Nucleus accumbens (tissue), 56 donors: ENCODE results near the gene CACYBP.
A peak's percentile ranks its signal among the peaks of the same experiment; 100 is the strongest.

ENCODE experiments used
- DNase-seq, 56 donors: peaks; one replicate each; lab custom pipeline; 2025; lab: John Stamatoyannopoulos, UW

CACYBP gene

DNA sequence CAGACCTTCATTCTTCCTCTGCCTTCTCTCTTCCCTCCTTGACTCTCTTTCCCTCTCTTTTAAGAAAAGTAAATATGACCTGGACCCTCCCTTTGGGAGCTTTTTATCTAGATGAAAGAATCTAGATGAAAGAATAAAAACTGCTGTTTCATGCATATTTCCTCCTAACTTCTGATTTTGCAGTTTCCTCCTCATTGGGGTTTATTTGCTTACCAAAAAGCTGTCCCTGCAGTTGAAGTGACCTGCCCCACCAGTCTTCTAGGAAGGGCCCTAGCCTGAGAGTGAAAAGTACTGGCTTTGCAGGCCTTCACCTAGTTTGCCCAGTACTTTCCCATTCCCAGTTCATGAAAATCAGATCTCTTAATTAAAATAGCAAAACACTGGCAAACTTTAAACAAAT lies 28.3 kb upstream of the CACYBP start:
- DNase-seq, result no peak

- no peak for DNase-seq
Observed at GRCh38 chr1:174971902-174972301, 27.8 kb upstream of the CACYBP start.

- peak in 1 of 56 donors; percentile 5 for DNase-seq
Observed at GRCh38 chr1:174974711-174975119, 25.0 kb upstream of the CACYBP start.

- no peak for DNase-seq
Observed at GRCh38 chr1:174975764-174976163, 24.0 kb upstream of the CACYBP start.

DNA sequence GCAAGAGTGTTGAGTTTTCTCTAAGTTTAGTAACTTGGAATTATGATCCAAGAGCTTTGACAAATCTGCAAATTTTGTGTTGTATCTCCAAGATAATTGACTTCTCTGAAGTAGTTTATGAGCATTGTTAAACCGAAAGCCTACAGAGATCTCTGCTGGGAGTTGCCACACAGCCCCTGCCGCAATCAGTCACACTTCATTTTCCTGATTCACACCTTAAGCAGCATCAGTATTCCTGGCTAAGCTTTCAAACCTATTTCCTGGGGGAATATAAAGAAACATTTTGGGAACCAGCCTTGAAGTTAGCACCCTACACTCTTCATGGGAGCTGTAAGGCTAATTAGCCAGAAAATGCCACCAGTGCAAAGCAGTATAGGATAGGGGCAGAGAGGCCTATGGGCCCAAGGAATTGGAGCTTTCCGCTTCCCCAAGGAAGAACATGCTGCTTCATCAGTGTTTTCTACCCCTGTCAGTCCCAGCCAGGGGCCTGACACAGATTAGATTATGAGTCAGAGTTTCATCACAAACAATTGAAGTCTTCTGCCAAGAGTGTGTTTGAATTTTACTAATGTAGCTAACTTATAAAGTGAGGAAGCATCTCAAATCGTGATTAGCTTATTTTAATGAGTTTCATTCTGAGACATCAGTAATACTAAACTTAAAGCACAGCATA lies 23.2 kb upstream of the CACYBP start:
- DNase-seq, result peak in 3 of 56 donors; percentile 7 to 36 (median 20)

GRCh38 chr1:174982971-174983689 lies 16.6 kb upstream of the CACYBP start:
- peak in 2 of 56 donors; percentile 27 to 32 for DNase-seq

DNA sequence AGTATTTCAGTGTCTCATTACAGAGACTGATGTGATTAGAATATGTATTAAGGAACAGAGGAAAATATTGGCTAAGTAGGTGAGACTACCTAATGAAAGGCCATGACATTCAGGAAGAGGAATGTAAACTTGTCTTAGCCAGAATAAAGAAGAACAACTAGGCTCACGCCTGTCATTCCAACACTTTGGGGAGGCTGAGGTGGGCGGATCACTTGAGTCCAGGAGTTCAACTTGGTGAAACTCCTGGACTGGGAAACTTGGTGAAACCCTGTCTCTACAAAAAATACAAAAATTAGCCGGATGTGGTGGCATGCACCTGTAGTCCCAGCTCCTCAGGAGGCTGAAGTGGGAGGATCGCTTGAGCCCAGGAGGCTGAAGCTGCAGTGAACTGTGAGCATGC lies 14.8 kb upstream of the CACYBP start:
- no peak for DNase-seq

DNA sequence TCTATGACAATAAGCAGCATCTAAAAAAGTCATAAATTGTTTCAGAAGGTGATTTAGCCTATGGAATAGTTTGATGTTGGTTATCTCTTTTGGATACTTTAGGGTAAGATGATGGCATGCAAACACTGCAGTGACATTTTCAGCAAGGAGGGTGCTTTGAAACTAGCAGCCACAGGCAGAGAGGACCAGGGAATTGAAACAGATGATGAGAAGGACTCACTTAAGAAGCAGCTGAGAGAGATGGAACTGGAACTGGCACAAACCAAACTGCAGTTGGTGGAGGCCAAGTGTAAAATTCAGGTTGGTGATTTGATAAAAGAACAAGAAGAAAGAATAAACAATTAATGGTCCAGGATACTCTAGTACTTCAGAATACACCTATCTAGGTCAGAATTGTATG lies 11.2 kb upstream of the CACYBP start:
- DNase-seq, result no peak

DNA sequence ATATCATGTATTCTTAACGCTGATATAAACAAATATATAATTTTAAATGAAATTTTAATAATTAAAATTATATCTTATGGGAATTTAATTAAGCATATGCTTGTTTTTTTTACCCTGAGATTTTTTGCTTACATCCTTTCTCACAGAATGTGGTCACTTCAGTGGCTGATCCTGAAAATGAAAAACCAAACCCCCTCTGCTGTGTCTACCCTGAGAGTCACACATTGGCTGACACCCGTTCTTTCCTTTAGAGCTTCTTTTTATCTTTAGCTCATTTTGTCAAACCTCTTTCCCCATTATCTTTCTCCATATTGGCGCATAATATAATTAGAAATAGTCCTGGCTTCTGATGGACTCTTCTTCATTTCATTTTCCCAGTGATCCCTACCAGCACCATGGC lies 10.8 kb upstream of the CACYBP start:
- no peak for DNase-seq

GRCh38 chr1:174989536-174990220 lies 10.1 kb upstream of the CACYBP start:
- peak in 1 of 56 donors; percentile 5 for DNase-seq

DNA sequence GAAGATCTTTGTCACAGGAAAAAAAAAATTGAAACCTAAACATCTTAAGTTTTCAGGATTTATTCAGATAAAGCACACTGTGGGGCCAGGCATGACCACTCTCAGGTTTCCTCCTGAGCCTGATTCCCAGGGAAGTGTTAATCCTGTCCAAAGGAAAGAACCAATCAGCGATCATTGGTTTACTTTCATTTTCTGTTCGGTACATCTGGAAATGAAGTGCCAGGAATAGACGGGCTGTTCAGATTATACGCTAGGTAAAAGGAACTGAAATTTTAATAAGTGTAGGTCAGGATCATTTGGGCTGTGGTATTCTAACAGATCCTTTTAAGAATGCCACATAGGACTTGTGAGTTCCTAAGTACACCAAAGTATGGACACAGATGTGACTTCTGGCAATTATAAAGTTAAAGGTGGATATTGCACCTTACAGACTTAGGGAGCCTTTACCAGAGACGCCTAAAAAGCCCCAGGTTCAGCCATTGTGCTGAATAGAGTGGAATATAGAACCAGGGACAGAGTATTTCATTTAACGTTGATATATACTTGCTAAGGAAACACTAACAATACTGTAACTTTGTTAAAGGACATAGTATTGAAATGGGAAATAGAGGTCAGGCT lies 9.3 kb upstream of the CACYBP start:
- DNase-seq, result no peak

GRCh38 chr1:174991473-174991872 lies 8.3 kb upstream of the CACYBP start:
- no peak for DNase-seq

DNA sequence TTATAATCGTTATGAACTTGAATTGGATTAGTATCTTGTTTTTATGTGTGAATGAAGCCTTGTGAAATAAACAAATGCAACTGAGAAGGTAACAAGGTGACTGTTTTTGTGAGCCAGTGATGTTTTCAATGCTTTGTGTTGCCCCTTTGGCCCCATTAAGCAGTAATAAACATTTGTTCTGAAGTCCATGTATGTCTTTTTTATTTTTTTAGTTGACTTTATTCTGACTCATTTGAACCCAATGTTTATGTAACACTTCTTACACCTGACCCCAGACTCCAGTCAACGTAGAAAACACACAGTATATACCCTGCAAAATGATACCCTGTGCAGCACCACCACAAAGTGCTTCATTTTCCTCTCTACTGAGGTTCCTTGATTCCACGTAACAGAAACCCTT lies 4.6 kb upstream of the CACYBP start:
- DNase-seq, result no peak

DNA sequence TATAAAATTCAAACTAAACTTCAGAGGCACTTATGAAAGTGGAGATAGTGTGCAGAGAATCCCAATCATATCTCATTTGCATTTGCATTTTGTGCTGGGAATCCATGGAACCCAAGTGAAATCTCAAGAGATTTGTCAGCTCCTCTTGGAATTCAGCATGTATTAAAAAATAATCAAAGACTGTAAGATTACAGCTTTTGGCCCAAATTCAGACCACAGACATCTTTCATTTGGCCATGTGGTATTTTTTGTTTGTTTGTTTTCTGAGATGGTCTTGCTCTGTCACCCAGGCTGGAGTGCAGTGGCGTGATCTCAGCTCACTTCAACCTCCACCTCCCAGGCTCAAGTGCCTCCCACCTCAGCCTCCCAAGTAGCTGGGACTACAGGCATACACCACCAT lies 3.8 kb upstream of the CACYBP start:
- DNase-seq, result no peak

GRCh38 chr1:174996476-174996875 lies 3.3 kb upstream of the CACYBP start:
- DNase-seq, result no peak

GRCh38 chr1:174997041-174997440 lies 2.7 kb upstream of the CACYBP start:
- DNase-seq, result no peak

DNA sequence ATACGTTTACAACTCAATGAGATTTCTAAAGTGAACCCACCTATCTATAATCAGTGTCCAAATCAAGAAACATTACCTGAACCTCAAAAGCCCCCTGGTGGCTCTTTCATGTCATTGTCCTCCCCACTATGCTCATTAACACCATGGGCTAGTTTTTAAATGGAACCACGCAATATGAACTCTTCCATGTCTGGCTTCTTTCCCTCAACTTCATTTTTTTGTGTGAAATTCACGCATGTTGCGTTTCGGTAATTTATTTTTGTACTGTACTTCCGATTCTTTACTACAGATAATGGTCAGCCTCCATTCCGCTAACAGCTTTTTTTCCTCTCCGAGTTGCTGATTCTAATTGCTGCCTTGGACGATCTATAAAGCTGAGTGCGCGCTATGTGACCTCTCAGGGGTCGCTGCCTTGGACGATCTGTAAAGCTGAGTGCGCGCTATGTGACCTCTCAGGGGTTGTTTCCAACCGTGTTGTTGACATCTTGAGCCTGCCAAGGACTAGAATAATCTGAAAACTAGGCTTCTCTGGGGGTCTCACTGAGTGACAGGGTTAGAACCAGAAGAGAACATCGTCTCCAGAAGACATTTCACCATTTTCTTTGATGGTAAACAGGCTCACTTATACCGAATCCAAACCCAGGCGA lies 1.1 kb upstream of the CACYBP start:
- DNase-seq, result peak in 17 of 56 donors; percentile 17 to 64 (median 37)

DNA sequence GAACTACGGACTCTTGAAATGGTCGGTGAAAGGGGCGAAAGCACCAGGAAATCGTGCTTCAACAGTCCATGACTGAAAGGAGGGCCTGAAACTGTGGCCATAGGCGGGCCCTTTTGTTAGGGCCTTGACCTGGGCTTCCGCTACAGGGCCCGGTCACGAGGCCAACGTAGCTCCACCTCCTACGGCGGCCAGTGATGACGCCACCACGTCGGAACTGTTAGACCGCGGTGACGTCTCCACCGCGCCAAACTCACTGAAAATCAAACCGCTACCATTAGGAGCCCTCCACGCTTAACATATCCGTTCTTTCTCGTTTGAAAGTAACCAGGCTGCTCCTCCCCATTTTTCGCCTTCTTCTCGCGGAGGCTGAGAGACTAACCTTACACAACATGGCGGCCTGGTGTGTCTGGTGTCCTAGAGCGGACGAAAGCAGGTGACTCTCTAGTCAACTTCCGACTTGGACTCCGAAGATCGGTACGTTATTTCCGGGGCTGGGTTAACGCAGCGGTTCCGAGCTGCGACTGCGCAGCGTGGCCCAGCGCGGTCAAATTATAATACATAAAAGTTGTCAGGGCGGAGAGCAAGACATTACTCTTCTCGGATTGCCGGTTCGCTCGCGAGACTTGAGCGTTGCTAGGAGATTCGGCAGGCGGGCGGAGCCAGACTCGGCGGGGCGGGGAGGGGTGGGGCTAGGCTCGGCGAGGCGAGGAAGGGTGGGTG lies 371 bp upstream of the CACYBP start:
- DNase-seq, result peak; percentile 94 to 100 (median 99)

DNA sequence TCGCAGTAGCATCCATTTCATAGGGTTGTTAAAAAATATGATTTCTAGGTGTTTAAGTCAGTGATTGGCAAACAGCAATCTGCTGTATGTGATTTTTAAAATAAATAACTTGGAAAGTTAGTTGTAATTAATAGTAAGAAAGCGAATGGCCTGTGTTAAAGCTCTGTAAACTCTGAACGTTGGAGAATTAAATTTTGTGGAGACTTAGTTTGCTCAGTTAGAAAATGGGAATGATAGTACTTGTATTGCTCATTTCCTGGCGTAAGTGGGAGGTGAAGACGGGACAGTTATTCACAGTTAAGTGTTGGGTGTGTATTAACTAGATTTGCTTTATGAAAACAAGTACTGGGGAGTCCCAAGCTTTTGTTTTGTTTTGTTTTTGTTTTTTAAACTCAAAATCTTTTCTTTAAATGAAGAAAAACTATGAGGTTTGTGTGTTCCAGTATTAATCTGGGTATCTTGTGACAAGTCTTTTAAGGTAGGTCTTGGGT lies 995 bp downstream of the CACYBP start:
- DNase-seq, result no peak
